NCI-H187 (cell line): ENCODE measurements around the gene REXO1.
"Not testable (repeated sequence)": the region's sequence is repeated elsewhere in the genome, so short reads cannot be mapped to it uniquely, and the experiment has no call there.

Experiments
- DNase-seq, 2 experiments: peaks; one replicate each; lab custom pipeline; 2025; lab: John Stamatoyannopoulos, UW

The REXO1 gene

GRCh38 chr19:1876496-1877279, 28.4 kb upstream of the REXO1 start:
- DNase-seq: not testable (repeated sequence)

- DNase-seq: peak; percentile 61 to 92
Observed at GRCh38 chr19:1875646-1876495, 27.6 kb upstream of the REXO1 start.

GRCh38 chr19:1875265-1875645, 27.0 kb upstream of the REXO1 start:
- DNase-seq: not testable (repeated sequence)

GRCh38 chr19:1874554-1875185, 26.4 kb upstream of the REXO1 start:
- DNase-seq: no peak

- no peak for DNase-seq
Observed at GRCh38 chr19:1873524-1874473, 25.5 kb upstream of the REXO1 start.

- DNase-seq: no peak
Observed at GRCh38 chr19:1872807-1873523, 24.7 kb upstream of the REXO1 start.

GRCh38 chr19:1871630-1872029, 23.3 kb upstream of the REXO1 start:
- DNase-seq: no peak

- DNase-seq: no peak
Observed at GRCh38 chr19:1871140-1871597, 22.9 kb upstream of the REXO1 start.

GRCh38 chr19:1868971-1869370, 20.7 kb upstream of the REXO1 start:
- no peak for DNase-seq

GRCh38 chr19:1867349-1867724, 19.1 kb upstream of the REXO1 start:
- DNase-seq: no peak

- no peak for DNase-seq
Observed at GRCh38 chr19:1866693-1867348, 18.5 kb upstream of the REXO1 start.

- no peak for DNase-seq
Observed at GRCh38 chr19:1865172-1866010, 17.1 kb upstream of the REXO1 start.

GRCh38 chr19:1864480-1865171, 16.3 kb upstream of the REXO1 start:
- no peak for DNase-seq

- DNase-seq: peak; percentile 83 to 97
Observed at GRCh38 chr19:1863638-1864479, 15.6 kb upstream of the REXO1 start.

- no peak for DNase-seq
Observed at GRCh38 chr19:1863328-1863637, 15.0 kb upstream of the REXO1 start, which contains the start of gene KLF16. KLF16 (minus strand) TSS chr19:1863579; CDS start chr19:1863497, 82 bp downstream.

- DNase-seq: peak in 1 of 2 experiments; percentile 4
Observed at GRCh38 chr19:1862424-1863327, 14.4 kb upstream of the REXO1 start.

GRCh38 chr19:1862068-1862423, 13.8 kb upstream of the REXO1 start:
- DNase-seq: no peak
